Skeletal muscle satellite cell (primary cell): ENCODE data around the gene OR2M7.

Experiments used
- H3K27me3 ChIP-seq: 2 replicates; pipeline ENCODE4 v1.7.0; 2013; ENCODE audit warnings: low read length; ENCODE audit not compliant: control insufficient read depth, insufficient read depth
- H3K36me3 ChIP-seq: 2 replicates; pipeline ENCODE4 v1.7.0; 2013; ENCODE audit warnings: mild to moderate bottlenecking, control low read depth, low read length; ENCODE audit not compliant: insufficient read depth
- H3K4me1 ChIP-seq: 2 replicates; pipeline ENCODE4 v1.7.0; 2013; ENCODE audit warnings: low read length; ENCODE audit not compliant: control insufficient read depth, insufficient read depth
- H3K4me2 ChIP-seq: 2 replicates; pipeline ENCODE4 v1.7.0; 2013; ENCODE audit warnings: mild to moderate bottlenecking, low read length
- H3K4me3 ChIP-seq: 2 replicates; pipeline ENCODE4 v1.7.0; 2013; ENCODE audit warnings: low read length
- H3K9ac ChIP-seq: 2 replicates; pipeline ENCODE4 v1.7.0; 2013; ENCODE audit warnings: mild to moderate bottlenecking, low read depth, low read length, moderate library complexity
- H3K9me3 ChIP-seq: replicated peaks from 2 replicates; pipeline ENCODE4 v1.7.0; 2013; ENCODE audit warnings: mild to moderate bottlenecking, control low read depth, low read length

OR2M7 gene

DNA sequence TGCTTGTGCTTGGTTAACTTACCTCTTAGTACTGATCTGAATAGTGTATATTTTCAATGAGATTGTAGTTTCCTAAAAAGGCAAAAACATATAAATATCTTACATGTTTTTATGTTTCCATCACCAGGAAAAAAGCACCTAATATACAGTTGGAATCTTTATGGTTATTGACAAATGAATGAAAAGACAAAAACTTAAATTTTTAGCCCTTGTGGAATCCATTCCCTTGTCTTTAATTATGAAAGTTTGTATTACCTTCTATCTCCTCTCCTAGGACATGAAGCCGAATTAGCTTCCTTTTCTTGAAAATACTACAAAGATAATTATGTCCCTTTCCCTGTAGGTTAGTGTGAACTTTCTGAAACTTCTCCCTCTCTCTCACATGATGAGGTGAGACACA is 21.0 kb downstream of the OR2M7 start, which contains the start of gene OR2T12:
TSS of gene OR2T12 (minus strand) at position 101 of the 400 bp plus-strand sequence. CDS start 7,846 bp downstream, outside the sequence.
- Histone ChIP-seq H3K4me3 (no peak within 1 kb of the TSS), H3K27me3 (no peaks in the 10 kb centered on the region), H3K9ac (no peak within 1 kb of the TSS), H3K9me3 (no peaks in the 10 kb centered on the region), H3K4me2 (no peak within 1 kb of the TSS), H3K4me1 (no peaks in the 10 kb centered on the region), H3K36me3 (no peaks in the 10 kb centered on the region)

- H3K9me3 ChIP-seq = peaks cover 3% of the 10 kb centered on the region
- no peak overlapping the region for H3K4me2 ChIP-seq
- no peaks in the 10 kb centered on the region for H3K4me1 ChIP-seq
- H3K36me3 ChIP-seq = no peaks in the 10 kb centered on the region
- H3K27me3 ChIP-seq = no peaks in the 10 kb centered on the region
- H3K4me3 ChIP-seq = no peak overlapping the region
- H3K9ac ChIP-seq = no peak overlapping the region
These were observed 36.0 kb downstream of the OR2M7 start for GRCh38 chr1:248288391-248288790.

- Histone ChIP-seq H3K4me2 (no peak within 1 kb of the TSS), H3K4me3 (no peak within 1 kb of the TSS), H3K27me3 (no peaks in the 10 kb centered on the region), H3K9me3 (peaks cover 2% of the 10 kb centered on the region), H3K36me3 (no peaks in the 10 kb centered on the region), H3K9ac (no peak within 1 kb of the TSS), H3K4me1 (no peaks in the 10 kb centered on the region)
These were observed 46.5 kb downstream of the OR2M7 start, which contains the start of gene OR2T33 for GRCh38 chr1:248277876-248278275. Gene OR2T33 (minus strand): TSS chr1:248277976. CDS start chr1:248273814, 4,162 bp downstream.
